Activated CD4-positive, alpha-beta T cell treated with anti-CD3 and anti-CD28 coated beads for 36 hours (primary cell): ENCODE measurements around the gene KLHDC3. TPM values are rescaled to one million over a fixed set of nuclear protein-coding genes. Genes with fewer than 3 reads are reported as not detected.
A peak's percentile ranks its signal among the peaks of the same experiment; 100 is the strongest.

Experiments
- ATAC-seq: fragments of 200-7000 bp; cut with Tn5 transposase; one replicate; pipeline ENCODE4 v1.10.0; 2021; ENCODE audit warnings: mild to moderate bottlenecking, moderate library complexity
- CTCF ChIA-PET: fragments of 350-600 bp; sonication (Branson Sonifier 250); formaldehyde crosslinking; loops from one replicate; lab custom pipeline; 2021; ENCODE audit warnings: antibody characterized with exemption; lab: Charles Lee
- POLR2A ChIA-PET: fragments of 350-600 bp; sonication (Branson Sonifier 250); formaldehyde crosslinking; loops from one replicate; lab custom pipeline; 2021; ENCODE audit warnings: antibody characterized with exemption, inconsistent platforms; lab: Charles Lee
- DNase-seq: peaks from one replicate; pipeline ENCODE4 v3.0.0-alpha.2; 2020
- H3K27ac Mint-ChIP-seq: one replicate; pipeline ENCODE4 v1.8.0; 2021; ENCODE audit warnings: mixed read lengths
- H3K27me3 Mint-ChIP-seq: one replicate; pipeline ENCODE4 v1.8.0; 2021; ENCODE audit warnings: mixed read lengths
- H3K36me3 Mint-ChIP-seq: one replicate; pipeline ENCODE4 v1.8.0; 2021; ENCODE audit warnings: low read depth, mixed read lengths
- H3K4me1 Mint-ChIP-seq: one replicate; pipeline ENCODE4 v1.8.0; 2021; ENCODE audit warnings: mixed read lengths
- H3K4me3 Mint-ChIP-seq: one replicate; pipeline ENCODE4 v1.8.0; 2021; ENCODE audit warnings: mild to moderate bottlenecking, moderate library complexity, mixed read lengths
- H3K9me3 Mint-ChIP-seq: one replicate; pipeline ENCODE4 v1.8.0; 2021; ENCODE audit warnings: low read depth, mixed read lengths
- intact Hi-C, 2 experiments: fragments of 100-400 bp; cut with DNase I in 1 of 2; cut with micrococcal nuclease in 1 of 2; formaldehyde crosslinking; loops; one replicate each; pipeline versions ENCODE4 v1.14.2 to v1.15.1; 2022 to 2024; cut with DNase I, micrococcal nuclease
- total RNA-seq, 2 experiments: library from RNA; stranded (reverse); gene quantifications; one replicate each; pipeline ENCODE4 v1.2.3, GENCODE V29; 2021

KLHDC3 gene
- total RNA-seq, 2 experiments from 2014 or later, result 58.3 to 65.2 TPM

GRCh38 chr6:43011207-43011606 lies 2.8 kb upstream of the KLHDC3 start:
- intact Hi-C loops, result loop anchor here in 1 of 2 experiments (5.0 kb wide), 1 partner anchor 616 kb away; the partner anchor contains the start of gene GTPBP2
- POLR2A ChIA-PET, result interaction anchor here (1.0 kb wide), 1 partner anchor 82 kb away, joined by 3 read pairs; the partner anchor contains the start of gene CNPY3
- H3K36me3 Mint-ChIP-seq, result peaks cover 50% of the 10 kb centered on the region
- H3K9me3 Mint-ChIP-seq, result no peaks in the 10 kb centered on the region
- CTCF ChIA-PET, result interaction anchor here (0.7 to 5.8 kb wide), 4 partner anchors 8 to 213 kb away, joined by 3 to 32 read pairs (median 4); partner anchors contain the start of gene PPP2R5D
- peaks cover 34% of the 10 kb centered on the region for H3K4me1 Mint-ChIP-seq
- no peak for ATAC-seq
- DNase-seq, result no peak
- H3K4me3 Mint-ChIP-seq, result no peak overlapping the region
- no peaks in the 10 kb centered on the region for H3K27me3 Mint-ChIP-seq
- peak overlapping the region; percentile 45 for H3K27ac Mint-ChIP-seq

DNA sequence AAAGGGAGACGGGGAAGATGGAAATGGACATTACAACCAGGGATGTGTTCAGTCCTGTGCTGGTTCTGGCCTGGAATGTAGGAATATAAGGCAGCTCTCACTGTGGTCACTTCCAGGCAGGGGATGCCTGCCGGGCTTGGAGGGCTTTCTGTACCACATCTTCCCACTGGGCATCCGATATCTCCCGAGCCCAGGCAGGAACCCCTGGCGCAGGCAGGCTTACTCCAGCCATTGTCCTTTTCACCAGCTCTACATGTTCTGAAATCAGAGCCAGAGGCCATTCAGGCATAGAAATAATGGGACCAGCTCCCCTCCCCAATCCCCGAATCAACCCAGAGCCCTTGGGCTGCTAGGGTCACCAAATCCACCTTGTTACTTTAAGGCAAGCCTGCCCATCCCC lies 1.7 kb upstream of the KLHDC3 start:
- Mint-ChIP-seq H3K27me3 (no peaks in the 10 kb centered on the region), H3K27ac (peak overlapping the region; percentile 87), H3K9me3 (no peaks in the 10 kb centered on the region), H3K36me3 (peaks cover 44% of the 10 kb centered on the region), H3K4me3 (peak overlapping the region; percentile 91), H3K4me1 (peaks cover 39% of the 10 kb centered on the region)
- ATAC-seq, result no peak
- no peak for DNase-seq
- intact Hi-C loops, result loop anchor here in 1 of 2 experiments (2.0 to 5.0 kb wide), 2 partner anchors 615 to 796 kb away; partner anchors contain the start of genes GTPBP2 and MRPS10
- ChIA-PET CTCF (interaction anchor here (0.7 to 1.3 kb wide), 4 partner anchors 9 to 111 kb away, joined by 3 to 5 read pairs (median 4); partner anchors contain the start of gene PPP2R5D), POLR2A (interaction anchor here (0.7 to 0.8 kb wide), 2 partner anchors 28 to 703 kb away, joined by 3 read pairs; partner anchors contain the start of gene PPP2R5D)

DNA sequence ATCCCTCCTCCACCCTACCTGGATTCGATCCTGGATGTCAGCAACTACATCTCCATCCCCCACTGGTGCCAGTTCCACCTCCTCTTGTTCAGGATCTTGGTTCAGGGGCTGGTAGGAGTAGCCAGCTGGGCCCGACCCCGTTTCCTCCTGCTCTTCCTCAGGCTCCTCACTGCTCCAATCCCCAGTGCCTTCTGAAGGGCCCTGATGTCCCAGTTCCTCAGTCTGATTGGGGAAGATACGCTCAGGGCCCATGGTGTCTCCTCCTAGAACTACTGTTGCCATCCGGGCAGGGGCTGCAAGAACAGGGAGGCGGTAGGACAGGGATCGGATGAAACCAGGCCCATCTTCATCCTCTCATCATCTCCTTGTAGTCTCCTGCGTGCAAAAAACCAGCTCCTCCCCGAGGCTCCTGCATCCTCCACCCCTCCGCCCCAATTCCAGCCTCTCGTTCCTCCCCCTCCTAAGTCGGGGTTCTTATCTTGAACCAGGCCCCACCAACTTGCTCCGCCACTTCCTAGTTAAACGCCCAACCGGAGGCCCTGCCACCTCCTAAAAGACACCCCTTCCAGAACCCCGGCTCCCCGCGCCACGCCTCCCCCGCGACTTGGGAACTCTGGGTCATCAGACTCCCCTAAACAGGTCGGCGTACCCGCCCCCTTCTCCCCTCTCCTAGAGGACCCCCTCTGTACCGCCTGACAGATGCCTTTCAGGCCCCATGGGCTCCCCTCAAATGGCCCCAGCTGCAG lies 779 bp upstream of the KLHDC3 start:
- Mint-ChIP-seq H3K4me1 (peaks cover 39% of the 10 kb centered on the region), H3K36me3 (peaks cover 47% of the 10 kb centered on the region), H3K27me3 (no peaks in the 10 kb centered on the region), H3K4me3 (peak overlapping the region; percentile 91), H3K9me3 (no peaks in the 10 kb centered on the region), H3K27ac (peak overlapping the region; percentile 87)
- intact Hi-C loops, result loop anchor here (1.0 to 5.0 kb wide), 9 partner anchors 8 to 796 kb away; partner anchors contain the start of genes PEX6 (in 2 of the 2), PPP2R5D (in 2 of the 2), CNPY3 (in 1 of the 2) and GTPBP2 (in 1 of the 2)
- DNase-seq (no peak), ATAC-seq (peak; percentile 11)
- POLR2A ChIA-PET, result interaction anchor here (0.7 to 2.1 kb wide), 9 partner anchors 10 to 704 kb away, joined by 3 to 10 read pairs (median 4); partner anchors contain the start of genes CNPY3, KLC4, MRPL2 and PEX6
- CTCF ChIA-PET, result interaction anchor here (0.6 to 1.5 kb wide), 8 partner anchors 10 to 130 kb away, joined by 3 to 9 read pairs (median 4); partner anchors contain the start of genes PEX6 and PPP2R5D

- DNase-seq (no peak), ATAC-seq (no peak)
- peaks cover 39% of the 10 kb centered on the region for H3K4me1 Mint-ChIP-seq
- no peaks in the 10 kb centered on the region for H3K9me3 Mint-ChIP-seq
- ChIA-PET POLR2A (interaction anchor here (0.6 to 2.1 kb wide), 7 partner anchors 17 to 461 kb away, joined by 3 to 10 read pairs (median 8); partner anchors contain the start of genes CNPY3, KLC4, MRPL2 and PEX6), CTCF (interaction anchor here (0.5 to 1.5 kb wide), 11 partner anchors 8 to 1227 kb away, joined by 3 to 9 read pairs (median 3); partner anchors contain the start of genes CUL7, PEX6 and TOMM6)
- H3K4me3 Mint-ChIP-seq, result peak overlapping the region; percentile 91
- peaks cover 43% of the 10 kb centered on the region for H3K36me3 Mint-ChIP-seq
- no peaks in the 10 kb centered on the region for H3K27me3 Mint-ChIP-seq
- intact Hi-C loops, result loop anchor here (1.0 to 5.0 kb wide), 11 partner anchors 39 to 613 kb away; partner anchors contain the start of genes KLC4 (in 2 of the 2), MRPL2 (in 2 of the 2), SRF (in 2 of the 2) and ABCC10 (in 1 of the 2)
- peak overlapping the region; percentile 87 for H3K27ac Mint-ChIP-seq
Measured at GRCh38 chr6:43014434-43014909, 423 bp downstream of the KLHDC3 start.

DNA sequence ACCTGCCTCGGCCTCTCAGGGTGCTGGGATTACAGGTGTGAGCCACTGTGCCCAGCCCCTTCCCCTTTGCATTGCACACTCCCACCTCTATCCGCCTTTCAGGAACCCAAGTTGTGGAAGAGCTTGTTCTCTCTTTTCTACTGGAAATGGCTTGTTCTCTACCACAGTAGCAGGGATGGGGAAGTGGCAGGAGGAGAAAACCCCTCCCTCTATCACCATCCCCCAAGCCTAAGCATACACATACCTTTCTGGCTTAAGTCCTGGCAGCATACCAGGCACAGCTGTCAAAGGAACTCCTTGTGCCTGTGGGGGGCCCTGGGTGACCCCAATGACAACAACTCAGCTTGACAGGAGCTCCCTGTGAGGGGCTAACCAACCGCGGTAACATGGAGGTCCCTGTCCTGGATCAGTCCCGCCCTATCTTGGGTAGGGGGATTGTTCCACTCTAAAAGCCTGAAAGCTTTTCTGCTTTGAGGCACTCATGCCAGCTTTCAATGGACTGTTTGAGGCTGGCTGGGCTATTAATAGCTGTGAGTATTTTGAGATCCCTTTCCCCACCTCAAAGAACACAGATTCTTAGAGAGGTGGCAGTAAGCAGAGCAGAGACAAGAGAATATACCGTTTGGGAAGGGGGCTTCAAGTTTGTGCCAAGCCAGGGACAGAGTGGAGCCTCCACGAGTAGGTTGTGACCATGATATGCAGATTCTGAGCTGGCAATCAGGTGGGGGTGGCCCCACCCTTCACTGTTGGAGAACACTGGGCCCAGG lies 2.3 kb downstream of the KLHDC3 start:
- CTCF ChIA-PET, result interaction anchor here (1.2 kb wide), 1 partner anchor 116 kb away, joined by 4 read pairs; no protein-coding TSS in a partner anchor
- H3K4me3 Mint-ChIP-seq, result peak overlapping the region; percentile 27
- peak overlapping the region; percentile 70 for H3K27ac Mint-ChIP-seq
- POLR2A ChIA-PET, result interaction anchor here (0.5 kb wide), 2 partner anchors 319 to 411 kb away, joined by 3 to 8 read pairs; partner anchors contain the start of gene ABCC10
- ATAC-seq, result no peak
- peaks cover 40% of the 10 kb centered on the region for H3K36me3 Mint-ChIP-seq
- no peaks in the 10 kb centered on the region for H3K27me3 Mint-ChIP-seq
- DNase-seq, result no peak
- intact Hi-C loops, result no loop called here
- no peaks in the 10 kb centered on the region for H3K9me3 Mint-ChIP-seq
- H3K4me1 Mint-ChIP-seq, result peaks cover 47% of the 10 kb centered on the region

DNA sequence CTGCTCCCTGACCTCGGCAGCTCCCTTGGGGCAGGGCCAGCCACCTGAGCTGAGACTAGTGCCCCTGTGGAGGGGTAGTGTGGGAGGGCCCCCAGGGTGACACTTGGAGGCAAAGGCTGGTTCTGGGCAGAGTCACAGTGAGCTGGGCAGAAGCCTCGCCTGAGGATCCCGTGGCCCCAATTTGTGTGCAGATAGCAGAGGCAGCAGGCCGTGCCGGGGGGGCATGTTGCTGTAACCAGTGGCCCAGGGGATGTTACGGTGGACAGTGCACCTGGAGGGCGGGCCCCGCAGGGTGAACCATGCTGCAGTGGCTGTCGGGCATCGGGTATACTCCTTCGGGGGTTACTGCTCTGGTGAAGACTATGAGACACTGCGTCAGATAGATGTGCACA lies 2.9 kb downstream of the KLHDC3 start:
- Mint-ChIP-seq H3K4me3 (no peak overlapping the region), H3K27me3 (no peaks in the 10 kb centered on the region), H3K36me3 (peaks cover 38% of the 10 kb centered on the region), H3K4me1 (peaks cover 42% of the 10 kb centered on the region), H3K9me3 (no peaks in the 10 kb centered on the region), H3K27ac (no peak overlapping the region)
- ATAC-seq (no peak), DNase-seq (no peak)
- intact Hi-C loops, result no loop called here
- ChIA-PET POLR2A (interaction anchor here (0.5 kb wide), 1 partner anchor 319 kb away, joined by 8 read pairs; no protein-coding TSS in a partner anchor), CTCF (interaction anchor here (1.2 kb wide), 1 partner anchor 117 kb away, joined by 4 read pairs; no protein-coding TSS in a partner anchor)

DNA sequence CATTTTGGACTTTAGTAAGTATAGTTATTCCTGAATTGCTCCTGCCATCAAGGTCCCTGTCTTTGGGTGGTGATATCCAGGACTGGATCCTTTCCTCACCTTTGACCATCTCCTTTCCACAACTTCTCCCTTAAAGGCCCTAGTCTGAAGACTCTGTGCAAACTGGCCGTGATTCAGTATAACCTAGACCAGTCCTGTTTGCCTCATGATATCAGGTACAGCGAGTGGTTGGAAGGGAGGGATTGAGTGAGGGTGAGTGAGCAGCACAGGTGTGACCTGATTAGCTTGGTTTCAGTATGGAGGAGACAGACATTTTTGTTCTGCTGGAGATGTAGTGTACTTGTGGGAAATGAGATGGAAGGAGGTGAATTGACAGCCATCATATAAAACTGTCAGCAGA lies 5.1 kb downstream of the KLHDC3 start:
- H3K27ac Mint-ChIP-seq, result no peak overlapping the region
- H3K4me3 Mint-ChIP-seq, result no peak overlapping the region
- H3K9me3 Mint-ChIP-seq, result no peaks in the 10 kb centered on the region
- no peaks in the 10 kb centered on the region for H3K27me3 Mint-ChIP-seq
- no peak for DNase-seq
- ChIA-PET POLR2A (no interaction called here), CTCF (interaction anchor here (0.6 kb wide), 2 partner anchors 8 to 586 kb away, joined by 3 read pairs; no protein-coding TSS in a partner anchor)
- peaks cover 26% of the 10 kb centered on the region for H3K36me3 Mint-ChIP-seq
- intact Hi-C loops, result no loop called here
- peaks cover 42% of the 10 kb centered on the region for H3K4me1 Mint-ChIP-seq
- no peak for ATAC-seq

GRCh38 chr6:43020052-43020705 lies 6.1 kb downstream of the KLHDC3 start:
- peak overlapping the region; percentile 22 for H3K4me3 Mint-ChIP-seq
- POLR2A ChIA-PET, result interaction anchor here (0.5 kb wide), 1 partner anchor 183 kb away, joined by 3 read pairs; no protein-coding TSS in a partner anchor
- intact Hi-C loops, result loop anchor here in 1 of 2 experiments (5.0 kb wide), 1 partner anchor 118 kb away; no protein-coding TSS in a partner anchor
- no peaks in the 10 kb centered on the region for H3K9me3 Mint-ChIP-seq
- CTCF ChIA-PET, result interaction anchor here (0.6 to 1.7 kb wide), 7 partner anchors 20 to 585 kb away, joined by 3 to 5 read pairs (median 4); partner anchors contain the start of gene CUL7
- ATAC-seq (no peak), DNase-seq (no peak)
- peak overlapping the region; percentile 6 for H3K27ac Mint-ChIP-seq
- H3K27me3 Mint-ChIP-seq, result no peaks in the 10 kb centered on the region
- H3K36me3 Mint-ChIP-seq, result peaks cover 34% of the 10 kb centered on the region
- H3K4me1 Mint-ChIP-seq, result peaks cover 40% of the 10 kb centered on the region

GRCh38 chr6:43020847-43021246 lies 6.8 kb downstream of the KLHDC3 start:
- POLR2A ChIA-PET, result interaction anchor here (0.5 to 0.8 kb wide), 3 partner anchors 11 to 182 kb away, joined by 3 to 4 read pairs (median 3); no protein-coding TSS in a partner anchor

More at GRCh38 chr6:43020847-43021246, 6.8 kb downstream of the KLHDC3 start:
- peaks cover 37% of the 10 kb centered on the region for H3K4me1 Mint-ChIP-seq
- ATAC-seq, result no peak
- H3K36me3 Mint-ChIP-seq, result peaks cover 37% of the 10 kb centered on the region
- peak overlapping the region; percentile 93 for H3K4me3 Mint-ChIP-seq
- DNase-seq, result no peak
- no peaks in the 10 kb centered on the region for H3K27me3 Mint-ChIP-seq
- CTCF ChIA-PET, result interaction anchor here (0.6 to 1.7 kb wide), 6 partner anchors 19 to 123 kb away, joined by 3 to 5 read pairs (median 4); partner anchors contain the start of gene CUL7
- H3K27ac Mint-ChIP-seq, result peak overlapping the region; percentile 6
- intact Hi-C loops, result loop anchor here (1.0 to 5.0 kb wide), 4 partner anchors 8 to 119 kb away; partner anchors contain the start of genes KLC4 (in 1 of the 2), MEA1 (in 1 of the 2), MRPL2 (in 1 of the 2) and PEX6 (in 1 of the 2)
- no peaks in the 10 kb centered on the region for H3K9me3 Mint-ChIP-seq
